NCI-H524 treated with DMSO at 0.1 percent for 48 hours (cell line): ENCODE results near the gene KAT6B.
"Not testable (repeated sequence)": the region's sequence is repeated elsewhere in the genome, so short reads cannot be mapped to it uniquely, and the experiment has no call there.

ENCODE experiments used
- DNase-seq: peaks from one replicate; lab custom pipeline; 2025; lab: John Stamatoyannopoulos, UW

The KAT6B gene

GRCh38 chr10:75037171-75038153 lies 211.1 kb downstream of the KAT6B start:
- no peak for DNase-seq

- no peak for DNase-seq
Observed at GRCh38 chr10:75038335-75038734, 211.9 kb downstream of the KAT6B start.

GRCh38 chr10:75040576-75040975 lies 214.2 kb downstream of the KAT6B start:
- no peak for DNase-seq

- DNase-seq, result no peak
Observed at GRCh38 chr10:75042292-75042974, 216.0 kb downstream of the KAT6B start.

- no peak for DNase-seq
Observed at GRCh38 chr10:75043256-75044131, 217.1 kb downstream of the KAT6B start.

- no peak for DNase-seq
Observed at GRCh38 chr10:75048669-75049098, 222.3 kb downstream of the KAT6B start.

GRCh38 chr10:75049316-75050148 lies 223.1 kb downstream of the KAT6B start:
- no peak for DNase-seq

GRCh38 chr10:75050149-75050919 lies 223.9 kb downstream of the KAT6B start:
- DNase-seq, result no peak

GRCh38 chr10:75051308-75051707 lies 224.9 kb downstream of the KAT6B start:
- DNase-seq, result no peak

GRCh38 chr10:75055896-75056406 lies 229.6 kb downstream of the KAT6B start:
- not testable (repeated sequence) for DNase-seq

- no peak for DNase-seq
Observed at GRCh38 chr10:75057680-75058079, 231.3 kb downstream of the KAT6B start.

- DNase-seq, result no peak
Observed at GRCh38 chr10:75058161-75058560, 231.8 kb downstream of the KAT6B start.

- DNase-seq, result no peak
Observed at GRCh38 chr10:75061709-75062505, 235.5 kb downstream of the KAT6B start.

- no peak for DNase-seq
Observed at GRCh38 chr10:75062506-75063299, 236.3 kb downstream of the KAT6B start.

GRCh38 chr10:75063461-75064230 lies 237.2 kb downstream of the KAT6B start:
- no peak for DNase-seq

GRCh38 chr10:75065076-75065475 lies 238.7 kb downstream of the KAT6B start:
- DNase-seq, result no peak

- DNase-seq, result no peak
Observed at GRCh38 chr10:75066271-75066670, 239.9 kb downstream of the KAT6B start.

GRCh38 chr10:75067272-75067671 lies 240.9 kb downstream of the KAT6B start:
- no peak for DNase-seq
